Lung (tissue), 12 donors: Measurements from ENCODE around the gene KIAA0319L. TPM values are rescaled to one million over a fixed set of nuclear protein-coding genes. Genes with fewer than 3 reads are reported as not detected.

Experiments
- ATAC-seq: fragments of 200-7000 bp; cut with Tn5 transposase; one replicate; pipeline ENCODE4 v1.9.1; 2020; ENCODE audit warnings: moderate number of reproducible peaks; ENCODE audit not compliant: insufficient read depth, low FRiP score
- DNase-seq, 3 donors: peaks; one replicate each; pipeline ENCODE4 v3.0.0-alpha.2; 2013 to 2017
- H3K27ac ChIP-seq, 2 donors: one replicate each; pipeline ENCODE4 v1.5.1; 2013; ENCODE audit warnings: mild to moderate bottlenecking in 2 of 2, moderate library complexity in 2 of 2, control low read depth in 1 of 2, inconsistent platforms in 1 of 2, low read depth in 1 of 2, low read length in 1 of 2
- H3K27me3 ChIP-seq, 3 donors: one replicate each; pipeline ENCODE4 v1.5.1; 2013; ENCODE audit warnings: low read length in 2 of 3; ENCODE audit not compliant: control insufficient read depth in 3 of 3, insufficient read depth in 3 of 3
- H3K36me3 ChIP-seq, 4 donors: one replicate each; pipeline ENCODE4 v1.5.1; 2013; ENCODE audit warnings: low read length in 4 of 4, mild to moderate bottlenecking in 1 of 4, moderate library complexity in 1 of 4; ENCODE audit not compliant: control insufficient read depth in 4 of 4, insufficient read depth in 4 of 4
- H3K4me1 ChIP-seq, 5 donors: one replicate each; pipeline ENCODE4 v1.5.1; 2013; ENCODE audit warnings: low read length in 5 of 5, mild to moderate bottlenecking in 2 of 5, moderate library complexity in 1 of 5; ENCODE audit not compliant: control insufficient read depth in 5 of 5, insufficient read depth in 5 of 5
- H3K4me3 ChIP-seq: one replicate; pipeline ENCODE4 v1.5.1; 2013; ENCODE audit warnings: mild to moderate bottlenecking, control low read depth, moderate library complexity
- H3K9ac ChIP-seq, 2 donors: one replicate each; pipeline ENCODE4 v1.5.1; 2013; ENCODE audit warnings: low read length in 2 of 2, control low read depth in 1 of 2; ENCODE audit not compliant: insufficient read depth in 1 of 2
- H3K9me3 ChIP-seq, 4 donors: one replicate each; pipeline ENCODE4 v1.5.1; 2013; ENCODE audit warnings: low read length in 3 of 4, mild to moderate bottlenecking in 1 of 4, moderate library complexity in 1 of 4; ENCODE audit not compliant: control insufficient read depth in 4 of 4, insufficient read depth in 3 of 4
- CTCF ChIP-seq: IDR thresholded peaks from 2 replicates; pipeline ENCODE4 v1.5.1; 2012; ENCODE audit warnings: mild to moderate bottlenecking; ENCODE audit errors: control extremely low read depth, extremely low read depth
- WGBS, 2 donors: extraction: QIAGEN DNeasy Blood & Tissue Kit; methylation state at CpG; one replicate each; pipeline ENCODE4 v1.1.7; 2013; 5-methylcytosine and 5-hydroxymethylcytosine counted together
- polyA plus RNA-seq, 2 donors: library from polyadenylated mRNA; stranded (reverse); fragments of 200-250 nt; gene quantifications; one replicate each; pipeline ENCODE4 v1.2.1, GENCODE V29; 2013
- total RNA-seq, 2 donors: library from RNA; depleted of rRNA in 1 of 2; stranded (reverse); fragments of >200 nt in 1 of 2; gene quantifications; one replicate each; pipeline ENCODE4 v1.2.1, GENCODE V29; 2014 to 2021
- donor health status: control.
- donor health status: control.
- donor health status: Bipolar disorder and iron deficiency.
- donor health status: healthy.
- donor health status: DM: yes; HTN: yes; CAD: no.

Gene KIAA0319L
- total and polyA plus RNA-seq, 4 donors, result 20.3 to 121 (median 60.9) TPM

GRCh38 chr1:35430762-35431161 is 126.4 kb downstream of the KIAA0319L start:
- H3K4me3 ChIP-seq, result no peak overlapping the region
- no peak for DNase-seq
- no peaks in the 10 kb centered on the region for H3K27me3 ChIP-seq
- H3K36me3 ChIP-seq, result peaks cover 4 to 29% (median 12%) of the 10 kb centered on the region in 4 donors
- 94 to 97% methylated on average over 4 of the region's 4 CpGs for whole genome bisulfite sequencing, 2 donors
- no peaks in the 10 kb centered on the region for H3K9me3 ChIP-seq
- ATAC-seq, result no peak
- no peak overlapping the region for H3K27ac ChIP-seq
- H3K4me1 ChIP-seq, result no peaks in the 10 kb centered on the region
- no peak overlapping the region for H3K9ac ChIP-seq
- TF ChIP-seq CTCF, result no peak

- Histone ChIP-seq H3K9ac (no peak overlapping the region), H3K4me1 (no peaks in the 10 kb centered on the region), H3K27me3 (no peaks in the 10 kb centered on the region), H3K27ac (no peak overlapping the region), H3K4me3 (no peak overlapping the region), H3K36me3 (peaks cover 0 to 12% (median 5%) of the 10 kb centered on the region in 4 donors), H3K9me3 (no peaks in the 10 kb centered on the region)
- no peak for TF ChIP-seq CTCF
- WGBS, 2 donors, result 94 to 97% methylated on average over 7 of the region's 7 CpGs
- ATAC-seq (no peak), DNase-seq (no peak)
Observed at GRCh38 chr1:35428360-35428759, 128.8 kb downstream of the KIAA0319L start.

- Histone ChIP-seq H3K9me3 (no peaks in the 10 kb centered on the region), H3K27me3 (no peaks in the 10 kb centered on the region), H3K27ac (no peak overlapping the region), H3K9ac (no peak overlapping the region), H3K4me3 (no peak overlapping the region), H3K4me1 (no peaks in the 10 kb centered on the region), H3K36me3 (peaks cover 0 to 11% (median 2%) of the 10 kb centered on the region in 4 donors)
- DNase-seq (no peak), ATAC-seq (no peak)
- TF ChIP-seq CTCF, result no peak
- WGBS, 2 donors, result 22 to 47% methylated on average over 2 of the region's 2 CpGs
Observed at GRCh38 chr1:35426097-35426586, 131.1 kb downstream of the KIAA0319L start.

- Histone ChIP-seq H3K9me3 (peaks cover 0 to 2% (median 0%) of the 10 kb centered on the region in 4 donors), H3K27ac (no peak overlapping the region), H3K4me1 (no peaks in the 10 kb centered on the region), H3K36me3 (peaks cover 12 to 43% (median 28%) of the 10 kb centered on the region in 4 donors), H3K27me3 (no peaks in the 10 kb centered on the region), H3K9ac (no peak overlapping the region), H3K4me3 (no peak overlapping the region)
- 97 to 100% methylated on average over 1 of the region's 1 CpG for WGBS, 2 donors
- DNase-seq (no peak), ATAC-seq (no peak)
- no peak for TF ChIP-seq CTCF
Observed at GRCh38 chr1:35408925-35409324, 148.3 kb downstream of the KIAA0319L start.
